Uterus (tissue), 4 donors: Measurements from ENCODE around the gene SAMD10. TPM values are rescaled to one million over a fixed set of nuclear protein-coding genes. Genes with fewer than 3 reads are reported as not detected.
"Not testable (repeated sequence)": the region's sequence is repeated elsewhere in the genome, so short reads cannot be mapped to it uniquely, and the experiment has no call there.

Source experiments
- DNase-seq, 2 donors: peaks; one replicate each; pipeline ENCODE4 v3.0.0-alpha.2; 2019 to 2020
- H3K27ac ChIP-seq, 2 donors: fragments of 200-600 bp; sonication (generic); 1 replicate in 1 of 2; 2 replicates in 1 of 2; pipeline ENCODE4 v1.5.1; 2016 to 2018
- H3K27me3 ChIP-seq, 2 donors: fragments of 200-600 bp; sonication (generic); one replicate each; pipeline ENCODE4 v1.5.1; 2018 to 2019; ENCODE audit warnings: control low read depth in 1 of 2
- H3K36me3 ChIP-seq, 2 donors: fragments of 200-600 bp; sonication (generic); one replicate each; pipeline ENCODE4 v1.5.1; 2019; ENCODE audit warnings: control low read depth in 1 of 2
- H3K4me1 ChIP-seq, 2 donors: fragments of 200-600 bp; sonication (generic); one replicate each; pipeline ENCODE4 v1.5.1; 2018 to 2019; ENCODE audit warnings: control low read depth in 1 of 2
- H3K4me3 ChIP-seq, 2 donors: fragments of 200-600 bp; sonication (generic); 1 replicate in 1 of 2; 2 replicates in 1 of 2; pipeline ENCODE4 v1.5.1; 2018 to 2019; ENCODE audit warnings: mild to moderate bottlenecking in 1 of 2
- H3K9me3 ChIP-seq, 2 donors: fragments of 200-600 bp; sonication (generic); one replicate each; pipeline ENCODE4 v1.5.1; 2019; ENCODE audit warnings: control low read depth in 1 of 2
- POLR2A ChIP-seq, 2 donors: fragments of 450-650 bp; IDR thresholded peaks; one replicate each; pipeline ENCODE4 v1.6.1; 2016; ENCODE audit warnings: antibody characterized with exemption in 2 of 2, mild to moderate bottlenecking in 1 of 2, moderate library complexity in 1 of 2
- intact Hi-C: fragments of 100-400 bp; cut with DNase I; formaldehyde crosslinking; loops from one replicate; pipeline ENCODE4 v1.15.1; 2023; ENCODE audit warnings: low total_unique reads
- total RNA-seq, 4 donors: library from RNA; depleted of rRNA in 3 of 4; stranded (reverse); fragments of >200 nt in 3 of 4; gene quantifications; one replicate each; pipeline versions ENCODE4 v1.1.0 to v1.2.4, GENCODE V29; 2014 to 2023
- TF ChIP-seq, protein P1 (sequence below), 4 experiments: fragments of 200-600 bp in 2 of 4; fragments of 450-650 bp in 2 of 4; sonication (generic) in 2 of 4; IDR thresholded peaks; one replicate each; pipeline ENCODE4 v1.5.1; 2016 to 2019; ENCODE audit warnings: antibody characterized with exemption in 4 of 4, mild to moderate bottlenecking in 2 of 4, moderate library complexity in 1 of 4
- donor health status: DM: yes; HTN: yes; CAD: no.

SAMD10 gene
- total RNA-seq, 4 donors from 2014 or later, result 0.83 to 7.6 (median 1.2) TPM; not detected in 1

DNA sequence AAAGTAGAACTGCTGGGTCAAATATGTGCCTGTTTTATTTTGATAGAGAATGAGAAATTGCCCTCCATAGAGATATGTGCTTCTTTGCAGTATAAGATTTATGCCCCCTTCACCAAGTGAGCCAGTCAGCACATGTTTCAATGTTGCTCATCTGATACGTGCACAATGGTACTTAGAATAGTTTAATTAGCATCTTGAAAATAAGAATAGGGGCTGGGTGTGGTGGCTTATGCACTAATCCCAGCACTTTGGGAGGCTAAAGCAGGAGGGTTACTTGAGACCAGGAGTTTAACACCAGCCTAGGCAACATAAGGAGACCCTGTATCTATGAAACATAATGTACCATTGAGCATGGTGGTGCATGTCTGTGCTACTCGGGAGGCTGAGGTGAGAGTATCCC lies 36.2 kb upstream of the SAMD10 start:
- Histone ChIP-seq H3K9me3 (no peaks in the 10 kb centered on the region), H3K27ac (no peak overlapping the region), H3K36me3 (no peaks in the 10 kb centered on the region), H3K27me3 (no peaks in the 10 kb centered on the region), H3K4me3 (no peak overlapping the region), H3K4me1 (no peaks in the 10 kb centered on the region)
- DNase-seq, result no peak
- TF ChIP-seq, protein P1, sequence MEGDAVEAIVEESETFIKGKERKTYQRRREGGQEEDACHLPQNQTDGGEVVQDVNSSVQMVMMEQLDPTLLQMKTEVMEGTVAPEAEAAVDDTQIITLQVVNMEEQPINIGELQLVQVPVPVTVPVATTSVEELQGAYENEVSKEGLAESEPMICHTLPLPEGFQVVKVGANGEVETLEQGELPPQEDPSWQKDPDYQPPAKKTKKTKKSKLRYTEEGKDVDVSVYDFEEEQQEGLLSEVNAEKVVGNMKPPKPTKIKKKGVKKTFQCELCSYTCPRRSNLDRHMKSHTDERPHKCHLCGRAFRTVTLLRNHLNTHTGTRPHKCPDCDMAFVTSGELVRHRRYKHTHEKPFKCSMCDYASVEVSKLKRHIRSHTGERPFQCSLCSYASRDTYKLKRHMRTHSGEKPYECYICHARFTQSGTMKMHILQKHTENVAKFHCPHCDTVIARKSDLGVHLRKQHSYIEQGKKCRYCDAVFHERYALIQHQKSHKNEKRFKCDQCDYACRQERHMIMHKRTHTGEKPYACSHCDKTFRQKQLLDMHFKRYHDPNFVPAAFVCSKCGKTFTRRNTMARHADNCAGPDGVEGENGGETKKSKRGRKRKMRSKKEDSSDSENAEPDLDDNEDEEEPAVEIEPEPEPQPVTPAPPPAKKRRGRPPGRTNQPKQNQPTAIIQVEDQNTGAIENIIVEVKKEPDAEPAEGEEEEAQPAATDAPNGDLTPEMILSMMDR (IDR thresholded peaks at IDR 0.05), result no peak
- no peak for TF ChIP-seq POLR2A (IDR thresholded peaks at IDR 0.05)
- intact Hi-C loops, result no loop called here

DNA sequence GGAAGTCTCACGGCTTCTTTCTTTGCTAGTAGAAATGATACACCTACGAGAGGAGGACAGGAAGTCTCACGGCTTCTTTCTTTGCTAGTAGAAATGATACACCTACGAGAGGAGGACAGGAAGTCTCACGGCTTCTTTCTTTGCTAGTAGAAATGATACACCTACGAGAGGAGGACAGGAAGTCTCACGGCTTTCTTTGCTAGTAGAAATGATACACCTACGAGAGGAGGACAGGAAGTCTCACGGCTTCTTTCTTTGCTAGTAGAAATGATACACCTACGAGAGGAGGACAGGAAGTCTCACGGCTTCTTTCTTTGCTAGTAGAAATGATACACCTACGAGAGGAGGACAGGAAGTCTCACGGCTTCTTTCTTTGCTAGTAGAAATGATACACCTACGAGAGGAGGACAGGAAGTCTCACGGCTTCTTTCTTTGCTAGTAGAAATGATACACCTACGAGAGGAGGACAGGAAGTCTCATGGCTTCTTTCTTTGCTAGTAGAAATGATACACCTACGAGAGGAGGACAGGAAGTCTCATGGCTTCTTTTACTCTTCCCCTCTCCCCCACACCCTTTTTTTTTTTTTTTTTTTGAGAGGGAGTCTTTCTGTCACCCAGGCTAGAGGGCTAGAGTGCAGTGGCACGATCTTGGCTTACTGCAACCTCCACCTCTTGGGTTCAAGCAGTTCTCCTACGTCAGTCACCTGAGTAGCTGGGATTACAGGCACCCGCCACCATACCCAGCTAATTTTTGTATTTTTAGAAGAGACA lies 33.1 kb upstream of the SAMD10 start:
- H3K27ac ChIP-seq, DNase-seq, H3K4me1 ChIP-seq, H3K4me3 ChIP-seq, H3K36me3 ChIP-seq, H3K27me3 ChIP-seq, intact Hi-C loops, H3K9me3 ChIP-seq: not testable (repeated sequence)

DNA sequence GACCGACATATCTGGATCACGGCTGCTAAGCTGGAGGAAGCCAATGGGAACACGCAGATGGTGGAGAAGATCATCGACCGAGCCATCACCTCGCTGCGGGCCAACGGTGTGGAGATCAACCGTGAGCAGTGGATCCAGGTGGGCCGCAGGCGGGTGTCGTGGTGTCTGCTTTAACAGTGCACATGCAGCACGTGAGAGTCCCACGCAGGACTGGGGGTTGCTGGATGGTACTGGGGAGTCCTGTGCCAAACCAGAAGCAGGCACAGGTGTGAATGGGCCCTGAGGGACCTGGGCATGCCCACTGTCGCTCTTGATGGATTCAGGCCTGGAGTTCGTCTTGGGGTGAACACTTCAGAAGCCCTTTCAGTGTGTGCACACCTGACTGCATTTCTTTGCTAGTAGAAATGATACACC lies 31.9 kb upstream of the SAMD10 start:
- intact Hi-C loops, result no loop called here
- TF ChIP-seq POLR2A (IDR thresholded peaks at IDR 0.05), result no peak
- TF ChIP-seq, protein P1 (IDR thresholded peaks at IDR 0.05), result no peak
- Histone ChIP-seq H3K4me3 (no peak overlapping the region), H3K9me3 (no peaks in the 10 kb centered on the region), H3K4me1 (no peaks in the 10 kb centered on the region), H3K27ac (no peak overlapping the region), H3K36me3 (no peaks in the 10 kb centered on the region), H3K27me3 (no peaks in the 10 kb centered on the region)
- DNase-seq, result no peak

DNA sequence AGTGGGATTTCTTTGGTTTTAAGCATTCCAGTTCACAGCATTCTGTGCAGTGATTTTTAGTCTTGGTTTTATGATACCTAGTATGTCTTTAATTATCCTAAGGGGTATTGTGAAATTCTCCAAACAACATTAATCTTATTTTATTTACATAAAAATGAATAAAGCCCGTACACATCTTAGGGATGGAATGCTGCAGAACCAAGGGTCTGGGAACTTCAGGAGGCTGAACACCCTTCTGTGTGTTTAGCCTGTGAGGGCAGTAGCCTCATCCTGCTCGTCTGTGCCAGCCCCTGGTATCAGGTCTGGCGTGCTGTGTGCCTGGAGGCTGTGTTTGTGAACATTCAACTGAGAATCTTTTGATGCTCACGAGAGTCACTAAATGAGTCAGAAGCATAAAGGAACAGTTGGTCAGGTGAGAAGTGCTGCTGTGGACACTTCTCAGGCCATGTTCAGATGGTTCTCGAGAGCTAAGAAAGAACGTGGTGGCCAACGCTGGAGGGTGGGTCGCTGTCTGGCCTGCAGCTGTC lies 31.3 kb upstream of the SAMD10 start:
- no peaks in the 10 kb centered on the region for H3K36me3 ChIP-seq
- no peaks in the 10 kb centered on the region for H3K4me1 ChIP-seq
- H3K4me3 ChIP-seq, result no peak overlapping the region
- no peak overlapping the region for H3K27ac ChIP-seq
- H3K27me3 ChIP-seq, result no peaks in the 10 kb centered on the region
- TF ChIP-seq, protein P1 (IDR thresholded peaks at IDR 0.05), result no peak
- no peak for TF ChIP-seq POLR2A (IDR thresholded peaks at IDR 0.05)
- no peak for DNase-seq
- H3K9me3 ChIP-seq, result no peaks in the 10 kb centered on the region
- intact Hi-C loops, result no loop called here

DNA sequence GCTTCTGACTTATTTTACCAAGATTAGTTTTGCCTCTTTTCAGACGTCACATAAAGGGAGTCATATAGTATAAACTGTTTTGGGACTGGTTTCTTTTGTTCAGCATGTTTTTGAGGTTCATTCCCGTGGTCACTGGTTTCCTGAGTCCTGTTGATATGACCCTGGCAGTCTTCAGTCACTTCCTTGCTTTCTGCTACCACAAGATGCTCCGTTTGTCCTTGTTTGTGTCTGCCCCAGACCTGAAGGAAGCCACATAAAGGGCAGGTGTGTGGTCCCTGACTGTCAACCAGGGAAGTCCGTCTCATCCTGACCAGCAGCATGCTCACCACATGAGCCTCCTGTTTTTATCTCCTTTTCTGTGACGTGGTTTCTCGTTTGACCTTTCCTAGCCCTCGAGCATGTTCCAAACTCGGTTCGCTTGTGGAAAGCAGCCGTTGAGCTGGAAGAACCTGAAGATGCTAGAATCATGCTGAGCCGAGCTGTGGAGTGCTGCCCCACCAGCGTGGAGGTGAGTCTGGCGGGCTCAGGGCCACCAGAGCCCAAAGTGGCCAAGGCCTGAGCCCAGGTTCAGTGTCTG lies 30.5 kb upstream of the SAMD10 start:
- H3K27ac ChIP-seq, result no peak overlapping the region
- intact Hi-C loops, result no loop called here
- DNase-seq, result no peak
- no peaks in the 10 kb centered on the region for H3K9me3 ChIP-seq
- no peaks in the 10 kb centered on the region for H3K27me3 ChIP-seq
- TF ChIP-seq, protein P1 (IDR thresholded peaks at IDR 0.05), result no peak
- TF ChIP-seq POLR2A (IDR thresholded peaks at IDR 0.05), result no peak
- no peak overlapping the region for H3K4me3 ChIP-seq
- H3K36me3 ChIP-seq, result no peaks in the 10 kb centered on the region
- H3K4me1 ChIP-seq, result no peaks in the 10 kb centered on the region
